ENCODE data around the gene ZSCAN5B. TPM values are rescaled to one million over a fixed set of nuclear protein-coding genes. Genes with fewer than 3 reads are reported as not detected.

The ZSCAN5B gene
- 0.03 TPM in 1 of 5 replicates, not detected in the others for total RNA-seq (2022; extraction: Qiagen RNA extraction; ENCODE audit: low read depth)

GRCh38 chr19:56197646-56198045, at the start of gene ZSCAN5B:
Gene ZSCAN5B, minus strand, starts transcription at chr19:56197783. Its CDS starts 4,731 bp downstream, at chr19:56193052.

DNA sequence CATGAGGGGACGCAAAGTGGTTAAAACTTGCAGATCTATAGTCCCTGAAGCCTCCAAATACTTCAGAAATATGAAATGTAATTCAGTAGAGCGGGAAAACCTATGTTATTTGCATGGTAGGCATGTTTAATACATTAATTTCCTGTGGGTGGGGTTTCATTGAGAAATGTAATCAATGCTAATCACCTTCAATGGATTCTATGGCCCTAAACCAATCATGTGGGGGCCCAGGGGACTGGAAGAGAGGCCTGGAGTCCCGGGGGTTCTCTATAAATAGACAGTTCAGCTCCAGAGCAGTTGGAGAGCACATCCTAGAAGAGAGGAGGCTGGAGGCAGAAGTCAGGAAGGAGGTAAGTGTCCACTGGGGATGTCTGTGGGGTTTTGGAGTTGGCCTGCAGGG, 4.4 kb upstream of the ZSCAN5B start, which contains the start of gene ZSCAN5C:
Gene ZSCAN5C (plus strand): TSS at position 301 of the 400 bp plus-strand sequence. CDS start 3,641 bp downstream, outside the sequence.

DNA sequence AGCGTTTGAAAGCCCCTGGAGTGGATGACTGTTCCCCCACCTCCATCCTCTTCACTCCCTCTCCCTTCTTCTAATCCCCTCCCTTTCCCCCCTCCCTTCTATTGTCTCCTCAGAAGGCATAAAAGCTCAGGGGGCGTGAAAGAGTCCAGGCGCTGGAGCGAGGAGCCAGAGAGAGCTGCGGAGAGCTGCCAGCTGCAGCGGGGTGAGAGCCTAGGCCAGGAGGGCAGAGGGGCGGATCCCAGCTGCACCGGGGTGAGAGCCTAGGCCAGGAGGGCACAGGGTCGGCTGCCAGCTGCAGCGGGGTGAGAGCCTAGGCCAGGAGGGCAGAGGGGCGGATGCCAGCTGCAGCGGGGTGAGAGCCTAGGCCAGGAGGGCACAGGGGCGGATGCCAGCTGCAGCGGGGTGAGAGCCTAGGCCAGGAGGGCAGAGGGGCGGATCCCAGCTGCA, 21.7 kb downstream of the ZSCAN5B start, which contains the start of gene GALP:
Gene GALP (plus strand): TSS at position 148 of the 447 bp plus-strand sequence. CDS start 1,101 bp downstream, outside the sequence.

DNA sequence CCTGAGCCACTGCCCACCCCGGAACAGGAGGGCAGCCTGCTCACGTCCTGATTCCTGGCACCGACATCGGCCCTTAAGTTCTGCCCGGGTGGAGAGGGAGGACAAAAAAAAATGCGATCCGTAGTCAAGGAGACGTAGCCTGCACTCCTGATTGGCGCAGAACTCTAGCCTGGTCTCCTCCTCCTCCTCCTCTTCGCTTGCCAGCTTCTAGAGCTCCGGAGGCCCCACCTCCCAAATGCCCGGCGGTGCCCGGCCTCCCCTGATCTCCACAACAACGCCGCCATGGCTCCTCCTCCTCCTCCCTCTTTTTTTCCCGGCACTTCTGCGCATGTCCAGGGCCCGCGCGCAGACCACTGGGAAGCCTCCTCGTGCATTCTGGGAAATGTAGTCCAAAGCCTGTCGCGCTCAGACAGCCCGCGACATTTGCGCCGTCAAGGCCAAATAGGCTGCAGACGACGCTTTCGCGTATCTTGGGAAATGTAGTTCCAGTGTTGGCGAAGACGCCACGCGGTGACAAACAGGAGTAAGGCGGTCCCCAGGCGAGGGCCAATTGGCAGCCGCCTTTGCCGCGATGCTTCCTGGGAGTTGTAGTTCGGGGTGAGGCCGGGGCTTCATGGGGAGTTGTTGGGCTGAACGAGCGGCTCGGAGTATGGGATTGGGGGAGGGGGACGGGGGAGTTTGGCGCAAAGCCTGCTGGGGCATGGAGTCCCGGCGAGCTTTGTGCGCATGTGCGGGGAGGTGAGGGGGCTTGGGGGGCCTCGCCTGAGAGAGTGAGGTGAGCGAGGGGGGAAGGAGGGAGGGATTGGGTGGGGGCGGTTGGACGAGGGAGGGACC, 56.8 kb downstream of the ZSCAN5B start, which contains the start of gene ZNF444:
Gene ZNF444 (plus strand): TSS at position 705 of the 834 bp plus-strand sequence. CDS start 5,625 bp downstream, outside the sequence.

Other genes with a start within 250 kb of the ZSCAN5B start
- not detected in 5 replicates for gene NLRP8, start 250.0 kb downstream of the ZSCAN5B start, total RNA-seq (2022; extraction: Qiagen RNA extraction; ENCODE audit: low read depth)
- gene NLRP5, start 211.0 kb downstream of the ZSCAN5B start, total RNA-seq (2022; extraction: Qiagen RNA extraction; ENCODE audit: low read depth): not detected in 5 replicates
- gene ZNF787, start 76.5 kb downstream of the ZSCAN5B start, total RNA-seq (2022; extraction: Qiagen RNA extraction; ENCODE audit: low read depth): 24.6 to 49.2 TPM (median 45.2 TPM) in 5 replicates
- gene ZNF444, start 56.5 kb downstream of the ZSCAN5B start, total RNA-seq (2022; extraction: Qiagen RNA extraction; ENCODE audit: low read depth): 17.0 to 32.9 TPM (median 30.4 TPM) in 5 replicates
- gene GALP, start 21.8 kb downstream of the ZSCAN5B start, total RNA-seq (2022; extraction: Qiagen RNA extraction; ENCODE audit: low read depth): not detected in 5 replicates
- gene ZSCAN5C, start 4.5 kb upstream of the ZSCAN5B start, total RNA-seq (2022; extraction: Qiagen RNA extraction; ENCODE audit: low read depth): not detected in 5 replicates
- gene EDDM13, start 75.0 kb upstream of the ZSCAN5B start, total RNA-seq (2022; extraction: Qiagen RNA extraction; ENCODE audit: low read depth): not detected in 5 replicates
- gene ZSCAN5A, start 117.1 kb upstream of the ZSCAN5B start, total RNA-seq (2022; extraction: Qiagen RNA extraction; ENCODE audit: low read depth): 7.7 to 12.8 TPM (median 9.2 TPM) in 5 replicates
- gene ZNF582, start 195.8 kb upstream of the ZSCAN5B start, total RNA-seq (2022; extraction: Qiagen RNA extraction; ENCODE audit: low read depth): 1.0 to 2.0 TPM (median 1.3 TPM) in 5 replicates
- gene ZNF583, start 206.5 kb upstream of the ZSCAN5B start, total RNA-seq (2022; extraction: Qiagen RNA extraction; ENCODE audit: low read depth): 1.7 to 2.6 TPM (median 2.5 TPM) in 5 replicates